Measurements from ENCODE around the gene CLDN24.

CLDN24 gene

DNA sequence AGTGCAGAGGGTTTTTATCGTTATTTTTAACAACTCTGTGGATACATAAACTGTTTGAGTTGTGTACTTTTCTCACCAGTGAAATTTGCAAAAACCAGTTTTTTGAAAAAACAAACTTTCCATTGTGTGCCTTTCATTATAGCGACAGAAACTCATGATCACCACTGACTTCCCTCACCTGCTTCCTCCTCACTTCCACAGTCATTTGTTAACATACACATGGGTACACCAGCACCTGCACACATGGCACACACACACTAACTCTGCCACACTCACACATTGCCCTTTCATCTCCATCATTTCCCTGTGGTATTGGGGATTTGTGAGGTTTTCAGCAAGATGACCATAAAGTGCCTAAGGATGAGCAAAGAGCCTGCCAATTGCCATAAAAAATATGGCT lies 22.8 kb downstream of the CLDN24 start:
- no peak for FAIRE-seq
- no peak for DNase-seq (ENCODE audit: insufficient read length, low spot score)
- TF ChIP-seq, protein P1, sequence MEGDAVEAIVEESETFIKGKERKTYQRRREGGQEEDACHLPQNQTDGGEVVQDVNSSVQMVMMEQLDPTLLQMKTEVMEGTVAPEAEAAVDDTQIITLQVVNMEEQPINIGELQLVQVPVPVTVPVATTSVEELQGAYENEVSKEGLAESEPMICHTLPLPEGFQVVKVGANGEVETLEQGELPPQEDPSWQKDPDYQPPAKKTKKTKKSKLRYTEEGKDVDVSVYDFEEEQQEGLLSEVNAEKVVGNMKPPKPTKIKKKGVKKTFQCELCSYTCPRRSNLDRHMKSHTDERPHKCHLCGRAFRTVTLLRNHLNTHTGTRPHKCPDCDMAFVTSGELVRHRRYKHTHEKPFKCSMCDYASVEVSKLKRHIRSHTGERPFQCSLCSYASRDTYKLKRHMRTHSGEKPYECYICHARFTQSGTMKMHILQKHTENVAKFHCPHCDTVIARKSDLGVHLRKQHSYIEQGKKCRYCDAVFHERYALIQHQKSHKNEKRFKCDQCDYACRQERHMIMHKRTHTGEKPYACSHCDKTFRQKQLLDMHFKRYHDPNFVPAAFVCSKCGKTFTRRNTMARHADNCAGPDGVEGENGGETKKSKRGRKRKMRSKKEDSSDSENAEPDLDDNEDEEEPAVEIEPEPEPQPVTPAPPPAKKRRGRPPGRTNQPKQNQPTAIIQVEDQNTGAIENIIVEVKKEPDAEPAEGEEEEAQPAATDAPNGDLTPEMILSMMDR (IDR thresholded peaks at IDR 0.05; ENCODE audit: insufficient read depth, missing control alignments), result no peak

DNA sequence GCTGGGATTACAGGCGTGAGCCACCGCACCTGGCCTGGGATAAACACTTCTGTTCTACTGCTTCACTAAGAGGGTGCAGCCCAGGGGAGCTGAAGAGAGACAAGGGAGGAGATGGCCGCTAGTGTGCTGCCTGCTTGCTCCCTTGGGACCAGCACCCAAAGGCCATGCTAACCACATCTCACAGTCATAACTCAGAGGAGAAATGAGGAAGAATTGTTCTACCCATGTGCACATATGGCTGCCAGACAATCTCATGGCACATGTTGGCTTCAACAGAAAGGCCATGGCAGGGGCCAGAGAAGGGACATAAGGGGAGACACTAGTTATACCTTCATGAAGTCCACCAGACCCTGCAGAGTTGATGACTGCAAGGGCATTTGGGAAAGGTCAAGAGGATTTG lies 24.6 kb downstream of the CLDN24 start:
- TF ChIP-seq, protein P1 (IDR thresholded peaks at IDR 0.05; ENCODE audit: insufficient read depth, missing control alignments), result no peak
- no peak for FAIRE-seq
- no peak for DNase-seq (ENCODE audit: insufficient read length, low spot score)

DNA sequence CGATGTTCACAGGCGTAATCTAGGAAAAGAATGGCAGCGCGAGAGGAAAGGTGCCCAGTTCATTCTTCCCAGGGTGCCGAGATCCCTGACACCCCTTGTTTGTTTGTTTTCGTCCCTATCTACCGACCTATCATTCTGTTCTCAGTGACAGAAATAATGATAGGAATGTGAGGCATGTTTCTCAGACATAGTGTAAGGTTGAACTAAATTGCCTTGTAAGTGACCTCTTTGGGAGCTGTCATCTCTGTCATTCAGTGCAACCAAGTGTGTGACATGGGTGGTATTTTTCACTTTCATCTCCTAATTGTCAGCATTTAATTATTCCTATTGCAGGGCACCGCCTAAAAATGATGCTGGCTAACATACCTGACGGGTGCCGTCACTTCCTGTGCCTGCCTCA lies 26.5 kb downstream of the CLDN24 start:
- TF ChIP-seq, protein P1 (IDR thresholded peaks at IDR 0.05; ENCODE audit: insufficient read depth, missing control alignments), result no peak
- no peak for FAIRE-seq
- DNase-seq (ENCODE audit: insufficient read length, low spot score), result no peak

DNA sequence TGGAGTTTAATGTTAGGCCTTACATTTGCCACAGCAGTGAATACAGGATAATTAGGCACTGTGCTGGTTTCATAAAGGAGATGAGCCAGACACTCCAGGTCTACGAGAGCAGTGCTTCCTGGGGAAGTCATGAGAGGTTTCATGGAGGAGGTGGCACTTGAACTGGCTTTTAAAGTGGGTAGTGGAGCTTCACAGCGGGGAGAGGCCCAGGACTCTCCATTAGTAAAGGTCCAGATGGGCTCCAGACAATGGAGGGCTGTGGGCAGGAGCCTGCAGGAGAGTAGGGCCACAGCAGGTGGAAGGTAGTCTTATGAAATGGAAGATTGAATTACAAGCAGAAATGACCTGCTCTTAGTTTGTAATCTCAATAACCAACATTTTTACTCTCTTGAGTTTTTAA lies 31.2 kb downstream of the CLDN24 start:
- FAIRE-seq, result no peak

DNA sequence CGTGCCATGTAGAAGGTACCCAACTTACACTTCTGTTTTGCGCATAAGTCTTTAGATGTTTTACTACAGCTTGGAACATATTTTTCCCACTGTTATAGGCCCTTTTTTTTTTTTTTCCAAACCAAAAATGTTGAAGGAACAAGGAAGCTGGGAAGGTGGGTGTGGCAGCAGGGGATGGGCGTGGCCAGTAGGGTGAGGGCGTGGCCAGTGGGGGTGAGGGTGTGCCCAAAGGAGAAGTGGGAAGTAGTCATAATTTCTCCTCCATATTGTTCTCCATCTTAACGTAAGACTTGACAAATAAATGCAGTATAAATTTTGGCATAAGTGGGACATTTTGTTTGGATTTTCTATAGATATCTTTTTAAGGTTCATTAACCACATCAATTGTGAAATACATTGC lies 32.5 kb downstream of the CLDN24 start:
- TF ChIP-seq, protein P1 (IDR thresholded peaks at IDR 0.05; ENCODE audit: insufficient read depth, missing control alignments), result no peak
- no peak for FAIRE-seq
- no peak for DNase-seq (ENCODE audit: insufficient read length, low spot score)

More for the DNA sequence above, 31.2 kb downstream of the CLDN24 start:
- TF ChIP-seq, protein P1 (IDR thresholded peaks at IDR 0.05; ENCODE audit: insufficient read depth, missing control alignments), result no peak
- DNase-seq (ENCODE audit: insufficient read length, low spot score), result no peak

DNA sequence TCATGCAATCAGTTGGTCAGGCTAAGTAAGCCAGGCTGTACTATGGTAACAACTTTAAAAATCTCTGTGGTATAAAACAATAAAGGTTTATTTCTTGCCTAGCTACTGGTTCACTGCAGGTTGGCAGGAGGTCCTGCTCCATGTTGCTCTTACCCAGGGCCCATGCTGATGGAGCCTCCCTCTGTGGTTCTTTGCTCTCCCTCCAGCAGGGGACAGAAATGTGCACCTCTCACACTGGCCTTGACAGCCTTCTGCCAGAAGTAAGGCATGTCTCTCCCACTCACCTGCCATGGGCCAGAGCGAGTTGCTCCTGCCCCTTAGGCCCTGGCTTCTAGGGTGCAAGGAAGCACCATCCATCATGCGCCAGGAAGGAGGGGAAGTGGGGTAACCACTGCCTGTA lies 33.3 kb downstream of the CLDN24 start:
- TF ChIP-seq, protein P1 (IDR thresholded peaks at IDR 0.05; ENCODE audit: insufficient read depth, missing control alignments), result no peak
- FAIRE-seq (no peak), DNase-seq (ENCODE audit: insufficient read length, low spot score) (no peak)

DNA sequence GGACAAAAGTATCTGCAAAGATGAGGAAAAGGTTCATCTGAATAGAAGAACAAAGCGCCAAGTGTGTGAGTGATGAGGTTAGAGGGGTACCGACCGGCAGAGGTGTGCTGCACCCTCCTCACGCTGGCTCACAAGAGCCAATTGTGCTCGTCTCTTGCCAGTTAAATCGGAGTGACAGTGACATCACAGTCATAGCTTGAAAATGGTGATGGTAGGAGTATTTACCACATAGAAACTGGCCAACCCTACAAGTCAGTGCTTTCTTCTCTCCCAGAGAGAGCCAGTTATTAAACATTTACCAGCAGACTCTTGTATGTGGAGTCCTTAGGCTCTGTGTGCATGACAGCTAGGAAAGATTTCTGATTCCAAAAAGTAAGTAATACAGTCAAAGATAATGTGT lies 34.5 kb downstream of the CLDN24 start:
- no peak for FAIRE-seq
- TF ChIP-seq, protein P1 (IDR thresholded peaks at IDR 0.05; ENCODE audit: insufficient read depth, missing control alignments), result no peak
- DNase-seq (ENCODE audit: insufficient read length, low spot score), result no peak

Data from D721Med (cell line).